HG02798 (cell line): ENCODE measurements around the gene ADM2.
"Not testable (repeated sequence)": the region's sequence is repeated elsewhere in the genome, so short reads cannot be mapped to it uniquely, and the experiment has no call there.

Experiments used
- ATAC-seq: cut with Tn5 transposase; IDR thresholded peaks from one replicate; pipeline ENCODE4 v1.9.1; 2021; ENCODE audit warnings: mild to moderate bottlenecking; ENCODE audit not compliant: unreplicated experiment, poor library complexity

Gene ADM2

DNA sequence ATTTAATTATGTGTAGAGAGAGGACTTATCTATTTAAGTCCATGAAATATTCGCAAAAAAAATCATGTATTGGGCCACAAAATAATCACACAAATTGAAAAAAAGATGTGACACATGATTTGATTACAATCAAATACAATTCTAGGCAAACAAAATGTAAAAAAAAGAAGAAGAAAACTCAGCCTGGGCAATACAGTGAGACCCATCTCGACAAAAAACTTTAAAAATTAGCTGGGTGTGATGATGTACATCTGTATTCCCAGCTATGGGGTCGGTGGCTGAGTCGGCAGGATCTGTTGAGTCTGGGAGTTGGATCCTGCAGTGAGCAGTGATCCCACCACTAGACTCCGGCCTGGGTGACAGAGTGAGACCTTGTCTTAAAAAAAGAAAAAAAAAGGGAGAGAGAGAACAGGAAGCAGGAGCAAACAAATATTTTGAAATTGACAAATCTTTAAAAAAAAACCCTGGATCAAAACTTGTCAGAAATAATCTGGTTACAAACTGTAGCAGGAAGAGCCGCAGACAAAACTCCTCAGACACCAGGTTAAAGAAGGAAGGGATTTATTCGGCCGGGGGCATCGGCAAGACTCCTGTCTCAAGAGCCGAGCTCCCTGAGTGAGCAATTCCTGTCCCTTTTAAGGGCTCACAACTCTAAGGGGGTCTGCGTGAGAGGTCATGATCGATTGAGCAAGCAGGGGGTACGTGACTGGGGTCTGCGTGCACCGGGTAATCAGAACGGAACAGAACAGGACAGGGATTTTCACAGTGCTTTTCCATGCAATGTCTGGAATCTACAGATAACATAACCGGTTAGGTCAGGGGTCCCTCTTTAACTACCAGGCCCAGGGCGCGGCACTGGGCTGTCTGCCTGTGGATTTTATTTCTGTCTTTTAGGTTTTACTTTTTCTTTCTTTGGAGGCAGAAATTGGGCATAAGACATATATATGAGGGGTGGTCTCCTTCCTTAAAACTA, 51.8 kb downstream of the ADM2 start:
- ATAC-seq, result no peak

DNA sequence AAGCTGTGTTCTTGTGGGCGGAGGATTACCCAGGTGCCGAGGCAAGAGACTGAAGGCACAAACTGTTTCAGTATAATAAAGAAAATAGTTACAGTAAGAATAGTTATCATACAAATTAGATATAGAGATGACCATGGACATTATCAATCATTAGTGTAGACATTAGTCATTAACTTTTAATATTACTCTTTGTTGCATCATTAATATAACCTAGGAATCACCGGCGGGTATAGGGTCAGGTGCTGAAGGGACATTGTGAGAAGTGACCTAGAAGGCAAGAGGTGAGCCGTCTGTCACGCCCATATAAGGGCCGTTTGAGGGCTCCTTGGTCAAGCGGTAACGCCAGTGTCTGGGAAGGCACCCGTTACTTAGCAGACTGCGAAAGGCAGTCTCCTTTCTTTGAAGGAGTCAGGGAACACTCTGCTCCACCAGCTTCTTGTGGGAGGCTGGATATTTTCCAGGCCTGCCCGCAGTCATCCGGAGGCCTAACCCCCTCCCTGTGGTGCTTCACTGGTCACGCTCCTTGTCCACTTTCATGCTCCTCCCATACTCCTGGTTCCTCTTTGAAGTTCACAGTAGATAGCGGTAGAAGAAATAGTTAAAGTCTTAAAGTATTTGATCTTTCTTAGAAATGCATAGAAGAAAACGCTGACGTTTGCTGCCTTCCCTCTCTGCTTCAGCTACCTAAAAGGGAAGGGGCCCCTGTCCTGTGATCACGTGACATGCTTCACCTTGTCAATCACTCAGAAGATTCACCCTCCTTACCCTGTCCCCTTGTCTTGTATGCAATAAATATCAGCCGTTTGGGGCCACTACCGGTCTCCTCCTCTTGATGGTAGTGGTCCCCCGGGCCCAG, 52.7 kb downstream of the ADM2 start:
- not testable (repeated sequence) for ATAC-seq

DNA sequence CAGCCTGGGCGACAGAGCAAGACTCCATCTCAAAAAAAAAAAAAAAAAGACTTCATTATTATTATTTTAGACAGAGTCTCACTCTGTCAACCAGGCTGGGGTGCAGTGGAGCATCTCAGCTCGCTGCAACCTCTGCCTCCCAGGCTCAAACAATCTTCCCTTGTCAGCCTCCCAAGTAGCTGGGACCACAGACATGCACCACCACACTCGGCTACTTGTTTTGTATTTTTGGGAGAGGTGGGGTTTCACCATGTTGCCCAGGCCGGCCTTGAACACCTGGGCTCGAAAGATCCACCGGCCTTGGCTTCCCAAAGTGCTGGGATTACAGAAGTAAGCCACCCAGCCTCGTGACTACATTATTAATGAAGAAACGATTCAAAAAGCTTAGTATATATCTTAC, 53.8 kb downstream of the ADM2 start:
- no peak for ATAC-seq
